CD4-positive, alpha-beta T cell (primary cell): Measurements from ENCODE around the gene DDX5. TPM values are rescaled to one million over a fixed set of nuclear protein-coding genes. Genes with fewer than 3 reads are reported as not detected.
A peak's percentile ranks its signal among the peaks of the same experiment; 100 is the strongest.

Source experiments
- ATAC-seq: fragments of 200-7000 bp; cut with Tn5 transposase; one replicate; pipeline ENCODE4 v1.10.0; 2022; ENCODE audit warnings: mild to moderate bottlenecking; ENCODE audit not compliant: poor library complexity
- CTCF ChIA-PET: fragments of 350-600 bp; sonication (Branson Sonifier 250); formaldehyde crosslinking; loops from one replicate; lab custom pipeline; 2021; ENCODE audit warnings: antibody characterized with exemption, inconsistent platforms; lab: Charles Lee
- POLR2A ChIA-PET: fragments of 350-600 bp; sonication (Branson Sonifier 250); formaldehyde crosslinking; loops from one replicate; lab custom pipeline; 2021; ENCODE audit warnings: antibody characterized with exemption, inconsistent platforms; lab: Charles Lee
- DNase-seq, 14 experiments: peaks; one replicate each; pipeline ENCODE4 v3.0.0-alpha.2; 2013 to 2020; ENCODE audit warnings: mixed read lengths in 2 of 14
- H3K27ac ChIP-seq, 2 donors: one replicate each; pipeline versions ENCODE4 v1.5.1 to v1.7.0; 2013; ENCODE audit warnings: low read length in 2 of 2, low read depth in 1 of 2, mild to moderate bottlenecking in 1 of 2
- H3K27me3 ChIP-seq, 2 experiments: 1 replicate in 1 of 2; 2 replicates in 1 of 2; pipeline versions ENCODE4 v1.6.1 to v1.7.0; 2013; ENCODE audit warnings: low read length in 2 of 2, control low read depth in 1 of 2, mild to moderate bottlenecking in 1 of 2, moderate library complexity in 1 of 2; ENCODE audit not compliant: insufficient read depth in 2 of 2, control insufficient read depth in 1 of 2
- H3K36me3 ChIP-seq: one replicate; pipeline ENCODE4 v1.6.1; 2013; ENCODE audit warnings: low read length, control low read depth; ENCODE audit not compliant: insufficient read depth
- H3K4me1 ChIP-seq: one replicate; pipeline ENCODE4 v1.6.1; 2013; ENCODE audit warnings: low read length, control low read depth; ENCODE audit not compliant: insufficient read depth
- H3K4me3 ChIP-seq: one replicate; pipeline ENCODE4 v1.5.1; 2013; ENCODE audit warnings: mild to moderate bottlenecking, low read length, moderate library complexity
- H3K9me3 ChIP-seq, 2 experiments: 1 replicate in 1 of 2; 2 replicates in 1 of 2; pipeline versions ENCODE4 v1.6.1 to v1.7.0; 2013; ENCODE audit warnings: low read length in 2 of 2, mild to moderate bottlenecking in 2 of 2, control low read depth in 1 of 2, moderate library complexity in 1 of 2; ENCODE audit not compliant: control insufficient read depth in 1 of 2, insufficient read depth in 1 of 2
- H3K27ac Mint-ChIP-seq: one replicate; pipeline ENCODE4 v1.8.0; 2020; ENCODE audit warnings: mixed read lengths
- H3K27me3 Mint-ChIP-seq: one replicate; pipeline ENCODE4 v1.8.0; 2021; ENCODE audit warnings: mixed read lengths
- H3K36me3 Mint-ChIP-seq: one replicate; pipeline ENCODE4 v1.8.0; 2021; ENCODE audit warnings: low read depth, mixed read lengths
- H3K4me1 Mint-ChIP-seq: one replicate; pipeline ENCODE4 v1.8.0; 2021; ENCODE audit warnings: low read depth, mixed read lengths
- H3K4me3 Mint-ChIP-seq: one replicate; pipeline ENCODE4 v1.8.0; 2020; ENCODE audit warnings: mild to moderate bottlenecking, mixed read lengths
- H3K9me3 Mint-ChIP-seq: one replicate; pipeline ENCODE4 v1.8.0; 2020; ENCODE audit warnings: mixed read lengths
- intact Hi-C, 2 experiments: fragments of 100-400 bp; cut with DNase I in 1 of 2; cut with micrococcal nuclease in 1 of 2; formaldehyde crosslinking; loops; one replicate each; pipeline versions ENCODE4 v1.15.1 to v1.9.0; 2023 to 2025; cut with DNase I, micrococcal nuclease
- total RNA-seq, 174 experiments: library from RNA in 2 of 174; stranded (reverse) in 2 of 174; gene quantifications; one replicate each; pipeline ENCODE4 v1.2.3 and lab custom pipeline; 2021 to 2026
- TF ChIP-seq, protein P1 (sequence below): fragments of 200-600 bp; IDR thresholded peaks from one replicate; pipeline ENCODE4 v1.8.0; 2022; ENCODE audit warnings: antibody characterized with exemption, mild to moderate bottlenecking

Gene DDX5
- total RNA-seq, 2 experiments from 2014 or later, result 2,388 to 2,534 TPM

GRCh38 chr17:64494121-64494520 is 12.0 kb downstream of the DDX5 start:
- TF ChIP-seq, protein P1, sequence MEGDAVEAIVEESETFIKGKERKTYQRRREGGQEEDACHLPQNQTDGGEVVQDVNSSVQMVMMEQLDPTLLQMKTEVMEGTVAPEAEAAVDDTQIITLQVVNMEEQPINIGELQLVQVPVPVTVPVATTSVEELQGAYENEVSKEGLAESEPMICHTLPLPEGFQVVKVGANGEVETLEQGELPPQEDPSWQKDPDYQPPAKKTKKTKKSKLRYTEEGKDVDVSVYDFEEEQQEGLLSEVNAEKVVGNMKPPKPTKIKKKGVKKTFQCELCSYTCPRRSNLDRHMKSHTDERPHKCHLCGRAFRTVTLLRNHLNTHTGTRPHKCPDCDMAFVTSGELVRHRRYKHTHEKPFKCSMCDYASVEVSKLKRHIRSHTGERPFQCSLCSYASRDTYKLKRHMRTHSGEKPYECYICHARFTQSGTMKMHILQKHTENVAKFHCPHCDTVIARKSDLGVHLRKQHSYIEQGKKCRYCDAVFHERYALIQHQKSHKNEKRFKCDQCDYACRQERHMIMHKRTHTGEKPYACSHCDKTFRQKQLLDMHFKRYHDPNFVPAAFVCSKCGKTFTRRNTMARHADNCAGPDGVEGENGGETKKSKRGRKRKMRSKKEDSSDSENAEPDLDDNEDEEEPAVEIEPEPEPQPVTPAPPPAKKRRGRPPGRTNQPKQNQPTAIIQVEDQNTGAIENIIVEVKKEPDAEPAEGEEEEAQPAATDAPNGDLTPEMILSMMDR, result no peak
- ATAC-seq (no peak), DNase-seq (no peak)
- ChIA-PET POLR2A (interaction anchor here (10.7 kb wide), 1 partner anchor 10 kb away, joined by 453 read pairs; the partner anchor contains the start of genes CEP95 and DDX5), CTCF (no interaction called here)
- H3K9me3 Mint-ChIP-seq, result no peaks in the 10 kb centered on the region
- Histone ChIP-seq H3K4me1 (peaks cover 30% of the 10 kb centered on the region), H3K27me3 (no peaks in the 10 kb centered on the region), H3K9me3 (no peaks in the 10 kb centered on the region), H3K36me3 (peaks cover 50% of the 10 kb centered on the region), H3K4me3 (no peak overlapping the region), H3K27ac (no peak overlapping the region)
- H3K36me3 Mint-ChIP-seq, result peaks cover 79% of the 10 kb centered on the region
- H3K27me3 Mint-ChIP-seq, result no peaks in the 10 kb centered on the region
- peak overlapping the region; percentile 5 for H3K27ac Mint-ChIP-seq
- H3K4me3 Mint-ChIP-seq, result peak overlapping the region; percentile 83
- peaks cover 54% of the 10 kb centered on the region for H3K4me1 Mint-ChIP-seq
- intact Hi-C loops, result loop anchor here in 1 of 2 experiments (5.0 to 10.0 kb wide), 2 partner anchors 187 to 719 kb away; partner anchors contain the start of genes CCDC47 and DDX42

DNA sequence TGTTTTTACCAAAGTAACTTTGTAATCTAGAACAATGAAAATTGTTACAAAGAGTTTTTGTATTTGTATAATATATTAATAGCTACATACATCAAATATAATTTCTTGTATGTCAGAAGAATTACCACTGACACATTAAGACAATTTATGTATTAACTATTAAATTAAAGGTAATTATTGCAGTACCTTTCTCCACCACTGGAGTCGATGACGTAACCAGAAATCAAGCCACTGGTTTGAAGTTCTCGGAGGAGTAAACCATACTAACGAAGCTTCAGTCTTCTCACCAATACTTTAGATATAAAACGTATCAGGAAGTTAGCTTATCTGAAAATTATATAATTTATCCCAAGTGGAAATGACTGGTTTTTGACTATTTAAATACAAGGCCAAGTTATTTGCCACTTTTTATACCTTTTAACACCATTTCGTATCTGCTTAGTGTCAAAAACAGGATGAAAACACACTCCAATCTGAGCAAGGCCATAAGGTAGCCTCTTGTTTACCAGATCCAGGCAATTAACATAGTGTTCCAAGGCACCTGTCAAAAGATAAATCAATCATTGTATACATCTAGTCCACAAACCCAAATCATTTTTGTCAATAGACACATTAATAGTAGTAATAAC is 13.5 kb downstream of the DDX5 start:
- no peak overlapping the region for H3K4me3 ChIP-seq
- H3K4me1 Mint-ChIP-seq, result peaks cover 39% of the 10 kb centered on the region
- intact Hi-C loops, result loop anchor here in 1 of 2 experiments (5.0 to 10.0 kb wide), 2 partner anchors 185 to 718 kb away; partner anchors contain the start of genes CCDC47 and DDX42
- POLR2A ChIA-PET, result interaction anchor here (1.0 to 10.7 kb wide), 3 partner anchors 12 to 72 kb away, joined by 3 to 453 read pairs (median 5); partner anchors contain the start of genes CEP95 and DDX5
- H3K27me3 Mint-ChIP-seq, result no peaks in the 10 kb centered on the region
- CTCF ChIA-PET, result interaction anchor here (1.2 to 5.7 kb wide), 4 partner anchors 10 to 156 kb away, joined by 4 to 61 read pairs (median 18); partner anchors contain the start of genes CEP95 and DDX5
- peaks cover 39% of the 10 kb centered on the region for H3K36me3 ChIP-seq
- peaks cover 29% of the 10 kb centered on the region for H3K4me1 ChIP-seq
- ATAC-seq (no peak), DNase-seq (peak in 4 of 14 experiments; percentile 51 to 80 (median 78))
- no peak overlapping the region for H3K27ac ChIP-seq
- TF ChIP-seq, protein P1, result peak; percentile 67
- H3K36me3 Mint-ChIP-seq, result peaks cover 79% of the 10 kb centered on the region
- peak overlapping the region; percentile 70 for H3K4me3 Mint-ChIP-seq
- no peaks in the 10 kb centered on the region for H3K9me3 ChIP-seq
- H3K9me3 Mint-ChIP-seq, result no peaks in the 10 kb centered on the region
- H3K27ac Mint-ChIP-seq, result peak overlapping the region; percentile 73
- no peaks in the 10 kb centered on the region for H3K27me3 ChIP-seq

DNA sequence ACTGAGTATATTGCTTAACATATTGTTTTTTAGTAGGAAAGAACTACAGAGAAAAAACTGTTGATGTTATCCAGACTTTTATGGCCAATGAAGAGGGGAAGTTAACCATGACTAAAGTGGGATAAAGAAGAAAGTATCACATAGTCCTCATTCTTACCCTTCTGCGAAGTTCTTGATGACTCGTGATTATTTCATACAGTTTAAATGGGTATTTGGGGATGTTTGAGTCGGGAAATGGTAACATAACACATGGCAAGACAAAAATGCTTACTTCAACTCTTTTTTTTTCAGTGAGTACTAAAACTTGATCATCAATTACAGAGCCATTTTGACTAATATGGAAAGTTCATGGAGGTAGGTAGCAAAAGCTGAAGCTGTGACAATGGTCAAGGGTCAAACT is 14.1 kb downstream of the DDX5 start:
- no peaks in the 10 kb centered on the region for H3K9me3 ChIP-seq
- intact Hi-C loops, result loop anchor here (1.0 to 10.0 kb wide), 3 partner anchors 72 to 717 kb away; partner anchors contain the start of genes CCDC47 (in 1 of the 2) and DDX42 (in 1 of the 2)
- no peak for ATAC-seq
- CTCF ChIA-PET, result interaction anchor here (1.2 to 5.7 kb wide), 3 partner anchors 9 to 72 kb away, joined by 4 to 61 read pairs (median 33); partner anchors contain the start of genes CEP95 and DDX5
- no peak overlapping the region for H3K27ac Mint-ChIP-seq
- no peaks in the 10 kb centered on the region for H3K27me3 Mint-ChIP-seq
- no peak overlapping the region for H3K4me3 Mint-ChIP-seq
- H3K36me3 Mint-ChIP-seq, result peaks cover 75% of the 10 kb centered on the region
- H3K4me1 ChIP-seq, result peaks cover 23% of the 10 kb centered on the region
- TF ChIP-seq, protein P1, result no peak
- DNase-seq, result no peak
- no peaks in the 10 kb centered on the region for H3K9me3 Mint-ChIP-seq
- POLR2A ChIA-PET, result interaction anchor here (1.0 to 10.7 kb wide), 3 partner anchors 13 to 72 kb away, joined by 3 to 453 read pairs (median 5); partner anchors contain the start of genes CEP95 and DDX5
- peaks cover 39% of the 10 kb centered on the region for H3K36me3 ChIP-seq
- H3K27me3 ChIP-seq, result no peaks in the 10 kb centered on the region
- no peak overlapping the region for H3K4me3 ChIP-seq
- peaks cover 33% of the 10 kb centered on the region for H3K4me1 Mint-ChIP-seq
- no peak overlapping the region for H3K27ac ChIP-seq
